Measurements from ENCODE around the gene RAB37.

Gene RAB37

DNA sequence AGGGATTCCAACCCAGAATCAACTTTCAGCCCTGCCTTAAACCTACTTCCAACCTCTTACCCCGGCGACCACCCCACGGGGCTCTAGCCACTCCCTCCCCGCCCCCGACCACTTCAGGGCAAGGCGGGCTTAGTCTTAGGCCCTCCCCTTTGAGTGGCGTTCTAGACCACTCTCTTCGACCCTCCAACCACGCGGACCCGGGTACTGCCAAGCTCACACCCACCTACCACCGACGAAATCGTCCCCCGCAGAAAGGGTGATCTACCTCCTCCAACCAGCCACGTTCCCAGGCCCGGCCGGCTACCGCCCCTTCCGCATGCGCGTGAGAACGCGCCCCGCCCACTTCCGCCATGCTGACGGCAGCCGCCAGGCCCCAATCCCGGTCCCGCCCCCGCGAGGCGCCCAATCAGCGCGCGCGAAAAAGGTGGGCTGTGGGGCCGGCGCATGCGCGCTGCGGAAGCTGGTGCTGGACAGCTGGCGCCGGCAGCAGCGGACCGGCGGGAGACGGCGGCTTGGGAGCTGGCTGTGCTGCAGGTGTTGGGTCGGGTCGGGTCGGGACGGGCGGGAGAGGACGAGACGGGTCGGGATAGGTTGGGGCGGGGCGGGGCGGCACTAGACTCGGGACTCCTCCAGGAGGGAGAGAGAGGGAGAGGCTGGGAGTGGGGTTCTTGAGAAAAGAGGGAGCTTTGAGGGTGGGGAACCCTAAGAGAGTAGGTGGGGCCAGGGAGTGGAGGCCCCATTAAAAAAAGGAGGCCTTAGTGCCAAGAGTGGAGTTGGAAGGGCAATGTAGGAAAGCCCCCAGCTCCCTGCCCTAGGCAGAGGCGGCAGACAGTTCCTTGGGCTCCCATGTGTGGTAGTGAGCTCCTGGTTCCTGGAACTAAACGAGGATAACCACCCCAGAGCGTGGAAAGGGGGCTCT, 39.2 kb downstream of the RAB37 start, which contains the start of gene NAT9:
NAT9 (minus strand) TSS at position 302 of the 919 bp plus-strand sequence. CDS start 647 bp downstream, outside the sequence.
- H3K36me3 ChIP-seq: peaks cover 24 to 51% (median 32%) of the 10 kb centered on the region in 11 experiments
- peak within 1 kb of the TSS; percentile 84 to 94 (median 88) for H3K9ac ChIP-seq

DNA sequence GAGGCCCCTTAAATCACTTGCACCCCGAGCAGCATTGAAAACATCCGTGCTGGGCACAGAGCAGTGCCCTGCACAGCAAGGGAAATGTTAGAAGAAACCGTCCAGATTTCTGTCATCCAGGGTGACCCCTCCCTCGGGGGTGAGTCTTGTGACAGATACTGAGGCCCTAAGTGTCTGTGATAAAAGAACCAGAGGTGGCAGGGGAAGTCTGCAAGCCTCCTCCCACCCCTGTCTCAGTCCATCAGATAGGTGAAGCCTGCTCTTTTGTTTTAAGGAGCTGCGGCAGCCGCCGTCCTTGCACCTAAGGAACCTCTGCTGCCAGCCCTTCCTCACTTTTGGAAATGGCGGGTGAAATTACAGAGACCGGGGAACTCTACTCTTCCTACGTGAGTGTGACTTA, 39.9 kb downstream of the RAB37 start:
- peak overlapping the region; percentile 84 to 94 (median 88) for H3K9ac ChIP-seq
- no peak for TF ChIP-seq Cebpa-rat (IDR thresholded peaks at IDR 0.05)
- H3K4me1 ChIP-seq: peaks cover 59 to 80% (median 68%) of the 10 kb centered on the region in 10 experiments
- H3K9me3 ChIP-seq (replicated peaks in 1 of 11): no peaks in the 10 kb centered on the region
- no peaks in the 10 kb centered on the region; a peak in 1 of 22 replicates for H3K27me3 ChIP-seq
- peak overlapping the region; percentile 86 to 99 (median 98) for H3K4me2 ChIP-seq
- peak overlapping the region; percentile 71 to 93 (median 80) for H3K4me3 ChIP-seq
- H3K36me3 ChIP-seq: peaks cover 19 to 51% (median 32%) of the 10 kb centered on the region in 11 experiments
- peak overlapping the region; percentile 57 to 99 (median 96); a peak in 21 of 22 replicates for H3K27ac ChIP-seq
- H4K20me1 ChIP-seq: peaks cover 13 to 43% (median 24%) of the 10 kb centered on the region in 11 experiments; a peak in 17 of 22 replicates

More for the DNA sequence above, 39.2 kb downstream of the RAB37 start, which contains the start of gene NAT9:
- peak within 1 kb of the TSS; percentile 57 to 99 (median 96); a peak in 21 of 22 replicates for H3K27ac ChIP-seq
- peak within 1 kb of the TSS; percentile 71 to 93 (median 80) for H3K4me3 ChIP-seq
- H3K4me2 ChIP-seq: peak within 1 kb of the TSS; percentile 91 to 99 (median 98)
- H4K20me1 ChIP-seq: peaks cover 20 to 46% (median 30%) of the 10 kb centered on the region in 11 experiments; a peak in 19 of 22 replicates
- peaks cover 54 to 73% (median 61%) of the 10 kb centered on the region in 10 experiments for H3K4me1 ChIP-seq
- no peaks in the 10 kb centered on the region for H3K9me3 ChIP-seq (replicated peaks in 1 of 11)
- TF ChIP-seq Cebpa-rat (IDR thresholded peaks at IDR 0.05): no peak
- H3K27me3 ChIP-seq: no peaks in the 10 kb centered on the region

DNA sequence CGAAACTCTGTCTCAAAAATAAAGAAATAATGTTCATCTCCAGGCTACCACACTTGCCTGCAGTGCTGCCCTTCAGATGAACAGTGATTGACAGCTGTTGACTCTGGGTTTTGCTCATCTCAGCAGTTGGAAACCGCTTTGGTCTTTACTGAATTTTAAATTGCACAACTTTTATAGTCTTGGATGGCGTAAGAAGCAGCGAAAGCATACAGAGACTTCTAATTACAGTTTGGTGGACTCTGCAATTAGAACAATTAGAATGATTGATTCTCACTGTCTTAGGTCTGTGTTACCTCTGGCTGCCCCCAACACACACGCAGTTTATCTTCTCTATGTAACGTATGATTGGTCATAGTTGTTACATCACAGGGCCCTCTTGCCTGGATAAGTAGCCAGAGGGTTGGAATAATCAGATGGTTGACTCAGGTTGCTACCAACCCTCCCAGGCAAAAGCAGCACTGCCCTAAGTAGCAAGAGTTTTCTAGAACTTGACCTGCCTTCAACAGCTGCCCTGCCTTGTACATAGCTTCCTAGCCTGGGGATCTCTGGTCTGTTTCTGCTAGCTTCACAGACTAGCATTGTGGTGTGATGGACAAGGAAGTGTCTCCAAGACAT, 41.0 kb downstream of the RAB37 start:
- no peaks in the 10 kb centered on the region; a peak in 1 of 22 replicates for H3K27me3 ChIP-seq
- TF ChIP-seq Cebpa-rat (IDR thresholded peaks at IDR 0.05): peak in 2 of 11 experiments; percentile 28 to 60; a peak in 1 of 22 replicates
- H3K36me3 ChIP-seq: peaks cover 13 to 51% (median 32%) of the 10 kb centered on the region in 11 experiments
- H3K4me1 ChIP-seq: peaks cover 59 to 87% (median 78%) of the 10 kb centered on the region in 10 experiments
- H3K4me3 ChIP-seq: peak overlapping the region in 9 of 10 experiments; percentile 2 to 93 (median 80); a peak in 15 of 20 replicates
- peak overlapping the region; percentile 86 to 99 (median 98) for H3K4me2 ChIP-seq
- H3K9me3 ChIP-seq (replicated peaks in 1 of 11): no peaks in the 10 kb centered on the region
- peak overlapping the region; percentile 92 to 99 (median 96); a peak in 21 of 22 replicates for H3K27ac ChIP-seq
- peaks cover 4 to 34% (median 13%) of the 10 kb centered on the region in 11 experiments; a peak in 17 of 22 replicates for H4K20me1 ChIP-seq
- peak overlapping the region; percentile 53 to 94 (median 88); a peak in 21 of 22 replicates for H3K9ac ChIP-seq

DNA sequence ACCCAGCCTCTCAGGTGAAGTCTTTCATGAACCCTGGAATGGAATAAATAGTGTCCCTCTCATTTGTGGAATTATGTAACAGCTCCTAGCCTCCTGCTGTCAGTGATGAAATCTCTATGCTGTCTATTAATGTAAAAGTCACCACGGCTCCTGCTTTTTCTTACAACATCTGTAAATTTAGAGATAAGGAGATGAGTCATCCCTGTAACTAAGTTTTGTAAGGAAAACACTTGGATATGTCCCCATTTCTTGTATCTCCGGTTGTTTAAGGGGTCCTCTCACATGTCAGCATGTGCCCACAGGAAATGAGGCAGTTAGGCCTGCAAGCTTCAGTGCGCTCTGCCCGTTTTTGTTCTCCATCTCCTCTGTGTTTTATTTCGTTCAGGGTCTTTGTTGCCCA, 41.9 kb downstream of the RAB37 start:
- Histone ChIP-seq H3K27ac (peak overlapping the region; percentile 92 to 99 (median 96)), H3K9me3 (replicated peaks in 1 of 11) (no peaks in the 10 kb centered on the region), H3K4me2 (peak overlapping the region; percentile 86 to 99 (median 98)), H3K4me3 (peak overlapping the region in 7 of 10 experiments; percentile 15 to 93 (median 85); a peak in 15 of 20 replicates), H3K27me3 (no peaks in the 10 kb centered on the region; a peak in 1 of 22 replicates), H4K20me1 (peaks cover under 1 to 34% (median 5%) of the 10 kb centered on the region in 11 experiments; a peak in 15 of 22 replicates), H3K36me3 (peaks cover 5 to 51% (median 28%) of the 10 kb centered on the region in 11 experiments; a peak in 20 of 22 replicates), H3K9ac (peak overlapping the region; percentile 84 to 94 (median 88)), H3K4me1 (peaks cover 67 to 87% (median 85%) of the 10 kb centered on the region in 10 experiments)
- TF ChIP-seq Cebpa-rat (IDR thresholded peaks at IDR 0.05): peak in 9 of 11 experiments; percentile 32 to 90 (median 62); a peak in 14 of 22 replicates

DNA sequence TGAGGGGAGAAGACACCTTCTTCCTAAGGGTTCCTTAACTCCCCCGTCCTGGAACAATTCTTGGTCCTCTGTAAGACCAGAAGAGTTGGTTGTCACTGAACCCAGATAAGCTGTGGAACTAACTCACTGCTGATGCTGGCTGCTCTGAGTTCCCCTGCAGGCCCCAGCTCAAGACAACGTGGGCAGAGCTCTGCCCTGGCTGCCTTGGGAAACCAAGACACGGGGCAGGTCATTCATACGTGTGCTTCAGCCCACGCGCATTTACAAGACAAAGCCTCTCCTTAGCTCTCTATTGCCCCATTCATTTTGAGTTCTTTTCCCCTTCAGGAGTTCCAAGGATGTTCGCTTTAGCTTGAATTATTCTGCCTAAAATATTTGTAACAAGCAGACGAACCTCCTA, 42.4 kb downstream of the RAB37 start:
- peak overlapping the region; percentile 84 to 94 (median 88) for H3K9ac ChIP-seq
- H3K4me3 ChIP-seq: peak overlapping the region in 9 of 10 experiments; percentile 15 to 93 (median 74); a peak in 15 of 20 replicates
- H3K27me3 ChIP-seq: no peaks in the 10 kb centered on the region; a peak in 1 of 22 replicates
- peaks cover 5 to 45% (median 25%) of the 10 kb centered on the region in 11 experiments; a peak in 19 of 22 replicates for H3K36me3 ChIP-seq
- H3K4me1 ChIP-seq: peaks cover 73 to 87% (median 86%) of the 10 kb centered on the region in 10 experiments
- TF ChIP-seq Cebpa-rat (IDR thresholded peaks at IDR 0.05): no peak
- H3K4me2 ChIP-seq: peak overlapping the region; percentile 86 to 99 (median 98)
- H3K9me3 ChIP-seq (replicated peaks in 1 of 11): no peaks in the 10 kb centered on the region
- peaks cover 0 to 37% (median 6%) of the 10 kb centered on the region in 11 experiments; a peak in 9 of 22 replicates for H4K20me1 ChIP-seq
- H3K27ac ChIP-seq: peak overlapping the region; percentile 92 to 99 (median 96)

DNA sequence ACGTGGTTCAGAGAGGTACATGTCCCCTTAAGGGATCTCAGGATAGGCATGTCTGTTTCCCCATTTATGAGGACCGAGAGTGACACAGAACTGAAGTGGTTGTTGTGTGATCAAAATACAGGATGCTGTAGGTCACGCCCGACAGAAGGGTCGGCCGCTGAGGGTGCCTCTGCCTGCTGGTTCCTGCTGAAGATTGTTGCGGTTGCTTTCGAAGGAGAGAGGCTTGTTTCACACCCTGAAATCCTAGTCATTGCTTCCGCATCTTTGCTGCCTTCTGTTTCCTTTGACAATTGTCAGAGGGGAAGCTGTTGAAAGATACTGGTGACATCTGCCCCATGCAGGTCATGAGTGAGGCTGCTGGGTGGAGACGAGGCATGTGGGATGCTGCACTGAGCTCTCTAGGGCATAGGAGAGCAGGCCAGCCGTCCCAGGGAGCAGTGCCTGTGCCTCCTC, 42.9 kb downstream of the RAB37 start:
- H3K27me3 ChIP-seq: no peaks in the 10 kb centered on the region; a peak in 1 of 22 replicates
- peak overlapping the region; percentile 92 to 99 (median 96) for H3K27ac ChIP-seq
- peaks cover 5 to 49% (median 26%) of the 10 kb centered on the region in 11 experiments; a peak in 19 of 22 replicates for H3K36me3 ChIP-seq
- H3K4me1 ChIP-seq: peaks cover 75 to 87% (median 87%) of the 10 kb centered on the region in 10 experiments
- TF ChIP-seq Cebpa-rat (IDR thresholded peaks at IDR 0.05): peak; percentile 24 to 97 (median 85); a peak in 18 of 22 replicates
- peak overlapping the region in 8 of 10 experiments; percentile 15 to 93 (median 59); a peak in 10 of 20 replicates for H3K4me3 ChIP-seq
- peaks cover 0 to 39% (median 8%) of the 10 kb centered on the region in 11 experiments; a peak in 12 of 22 replicates for H4K20me1 ChIP-seq
- H3K9ac ChIP-seq: peak overlapping the region; percentile 84 to 94 (median 88)
- no peaks in the 10 kb centered on the region for H3K9me3 ChIP-seq (replicated peaks in 1 of 11)
- H3K4me2 ChIP-seq: peak overlapping the region; percentile 89 to 99 (median 98)

DNA sequence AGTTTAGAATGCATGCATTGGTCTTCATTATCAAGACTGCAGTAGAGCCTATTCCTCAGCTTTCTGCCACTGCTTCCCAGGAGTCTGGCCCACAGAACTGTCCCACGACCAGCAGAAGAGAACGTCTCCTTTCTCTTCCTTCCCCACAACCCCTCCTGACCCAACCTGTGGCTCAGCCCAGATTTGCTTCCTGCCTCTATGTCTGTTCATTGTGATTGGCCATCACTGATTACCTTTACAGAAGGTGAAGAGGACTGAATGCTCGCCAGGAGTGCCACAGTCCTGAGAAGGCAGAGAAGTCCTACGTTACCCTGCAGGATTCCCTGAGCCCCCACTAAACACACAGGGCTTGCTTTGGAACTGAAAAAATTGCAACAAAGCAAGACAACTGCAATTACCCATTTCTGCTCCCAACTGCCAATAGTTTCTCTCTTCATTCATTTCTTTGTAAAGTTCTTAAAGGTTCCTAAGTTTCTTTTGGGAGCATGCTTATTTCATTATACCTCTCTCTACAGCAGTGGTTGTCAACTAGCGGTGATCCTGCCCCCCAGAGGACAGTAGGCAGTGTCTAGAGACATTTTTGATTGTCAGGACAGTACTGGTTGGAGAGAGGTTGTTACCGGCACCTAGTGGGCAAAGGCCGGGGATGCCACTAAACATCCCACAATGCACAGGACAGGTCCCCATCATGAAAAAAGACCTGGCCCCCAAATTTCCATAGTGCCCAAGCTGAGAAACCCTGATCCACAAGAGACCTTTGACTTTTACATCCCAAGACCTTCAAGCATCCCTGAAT, 43.6 kb downstream of the RAB37 start:
- Histone ChIP-seq H4K20me1 (peaks cover 0 to 40% (median 9%) of the 10 kb centered on the region in 11 experiments; a peak in 12 of 22 replicates), H3K27ac (peak overlapping the region; percentile 83 to 99 (median 94)), H3K36me3 (peaks cover 8 to 56% (median 33%) of the 10 kb centered on the region in 11 experiments; a peak in 19 of 22 replicates), H3K4me2 (peak overlapping the region; percentile 86 to 97 (median 89)), H3K4me1 (peaks cover 75 to 88% (median 87%) of the 10 kb centered on the region in 10 experiments), H3K9ac (peak overlapping the region; percentile 74 to 92 (median 84)), H3K9me3 (replicated peaks in 1 of 11) (no peaks in the 10 kb centered on the region), H3K27me3 (no peaks in the 10 kb centered on the region; a peak in 1 of 22 replicates), H3K4me3 (peak overlapping the region in 9 of 10 experiments; percentile 3 to 62 (median 34); a peak in 12 of 20 replicates)
- no peak for TF ChIP-seq Cebpa-rat (IDR thresholded peaks at IDR 0.05)
